GM12878 (cell line): Measurements from ENCODE around the gene SLC25A11. TPM values are rescaled to one million over a fixed set of nuclear protein-coding genes. Genes with fewer than 3 reads are reported as not detected.

Source experiments
- ATAC-seq: fragments of 200-7000 bp; cut with Tn5 transposase; 3 replicates; pipeline ENCODE4 v1.9.1; 2020; ENCODE audit warnings: mild to moderate bottlenecking, moderate library complexity
- BruUV-seq: library from RNA; stranded (reverse); fragments of 400-500 nt; replicated peaks from 2 replicates; lab custom pipeline; 2021; lab: Mats Ljungman, UMichigan
- CTCF ChIA-PET: fragments of 300-600 bp; sonication (Branson Sonifier 250); formaldehyde crosslinking; extraction: SDS; loops from one replicate; lab custom pipeline; 2021; ENCODE audit warnings: inconsistent platforms; lab: Yijun Ruan, JAX
- POLR2A ChIA-PET: fragments of 350-600 bp; formaldehyde crosslinking; extraction: SDS; loops from one replicate; lab custom pipeline; 2021; ENCODE audit warnings: inconsistent platforms; lab: Charles Lee
- RAD21 ChIA-PET: fragments of 300-600 bp; sonication (Branson Sonifier 250); formaldehyde crosslinking; loops from one replicate; lab custom pipeline; 2023; ENCODE audit warnings: antibody characterized with exemption; ENCODE audit not compliant: unreplicated experiment; lab: Charles Lee
- SMC1A ChIA-PET: fragments of 300-600 bp; sonication (Branson Sonifier 250); formaldehyde crosslinking; loops from one replicate; lab custom pipeline; 2023; ENCODE audit not compliant: unreplicated experiment, uncharacterized antibody; lab: Charles Lee
- DNase-seq: peaks from one replicate; pipeline ENCODE4 v3.0.0-alpha.2; 2011; ENCODE audit warnings: low read depth, low spot score
- FAIRE-seq: peaks from 3 replicates; lab custom pipeline; 2011; peaks lifted over from hg19 to GRCh38; lab: Jason Lieb, UNC
- H2AFZ ChIP-seq: 2 replicates; pipeline ENCODE4 v1.6.0; 2011; ENCODE audit warnings: low read depth, low read length, control low read depth; ENCODE audit not compliant: control insufficient read depth
- H3K27ac ChIP-seq: 2 replicates; pipeline ENCODE4 v1.5.1; 2011; ENCODE audit warnings: control low read depth; ENCODE audit not compliant: control insufficient read depth, insufficient read depth
- H3K27me3 ChIP-seq, 2 experiments: replicated peaks in 1 of 2; 2 replicates each; pipeline versions ENCODE4 v1.6.0 to v1.6.1; 2011; ENCODE audit warnings: low read length in 1 of 2; ENCODE audit not compliant: control insufficient read depth in 2 of 2, insufficient read depth in 2 of 2
- H3K36me3 ChIP-seq, 2 experiments: 2 replicates each; pipeline ENCODE4 v1.5.1; 2011; ENCODE audit warnings: low read length in 1 of 2; ENCODE audit not compliant: control insufficient read depth in 2 of 2, insufficient read depth in 2 of 2
- H3K4me1 ChIP-seq: 2 replicates; pipeline ENCODE4 v1.6.1; 2011; ENCODE audit warnings: mild to moderate bottlenecking, low read length, moderate library complexity, mixed read lengths; ENCODE audit not compliant: control insufficient read depth, insufficient read depth
- H3K4me2 ChIP-seq: 2 replicates; pipeline ENCODE4 v1.6.0; 2011; ENCODE audit warnings: control low read depth; ENCODE audit not compliant: control insufficient read depth, insufficient read depth
- H3K4me3 ChIP-seq: fragments of 200-600 bp; sonication (generic); 2 replicates; pipeline ENCODE4 v1.5.1; 2016
- H3K79me2 ChIP-seq: 2 replicates; pipeline ENCODE4 v1.6.0; 2011; ENCODE audit warnings: low read length; ENCODE audit not compliant: control insufficient read depth, insufficient read depth
- H3K9ac ChIP-seq: 2 replicates; pipeline ENCODE4 v1.8.0; 2011; ENCODE audit warnings: low read length, control low read depth, mixed read lengths; ENCODE audit not compliant: control insufficient read depth, insufficient read depth
- H3K9me3 ChIP-seq: replicated peaks from 3 replicates; pipeline ENCODE4 v1.5.1; 2011; ENCODE audit warnings: mild to moderate bottlenecking, low read length; ENCODE audit not compliant: control insufficient read depth, insufficient read depth
- H4K20me1 ChIP-seq: 2 replicates; pipeline ENCODE4 v1.6.0; 2011; ENCODE audit not compliant: control insufficient read depth, insufficient read depth
- BHLHE40 ChIP-seq, 2 experiments: fragments of 450-650 bp in 1 of 2; IDR thresholded peaks; 2 replicates each; pipeline ENCODE4 v1.6.1; 2011 to 2017; ENCODE audit warnings: low read depth in 2 of 2, borderline replicate concordance in 1 of 2, improper control_type of control experiment in 1 of 2, low read length in 1 of 2, mild to moderate bottlenecking in 1 of 2
- FOXK2 ChIP-seq: fragments of 450-650 bp; IDR thresholded peaks from 2 replicates; pipeline ENCODE4 v1.6.1; 2017; ENCODE audit warnings: mild to moderate bottlenecking, moderate library complexity
- NBN ChIP-seq: fragments of 450-650 bp; IDR thresholded peaks from 2 replicates; pipeline ENCODE4 v1.6.1; 2016
- POLR2A ChIP-seq: IDR thresholded peaks from 2 replicates; pipeline ENCODE4 v1.6.1; 2011; ENCODE audit warnings: low read depth, mild to moderate bottlenecking, low read length
- WGBS: methylation state at CpG from one replicate; pipeline ENCODE4 v1.1.6; 2016; ENCODE audit warnings: low lambda C conversion rate; ENCODE audit not compliant: insufficient replicate concordance, insufficient coverage; ENCODE audit errors: missing lambda C conversion rate; 5-methylcytosine and 5-hydroxymethylcytosine counted together
- in situ Hi-C: fragments of 300-500 bp; cut with MboI; formaldehyde crosslinking; loops from 9 replicates; pipeline ENCODE4 v1.14.3; 2018; ENCODE audit warnings: mixed read lengths
- intact Hi-C: fragments of 100-400 bp; cut with micrococcal nuclease; formaldehyde crosslinking; loops from one replicate; pipeline ENCODE4 v1.14.2; 2022; ENCODE audit not compliant: unreplicated experiment
- polyA plus RNA-seq, 11 experiments: library from polyadenylated mRNA; depleted of rRNA in 4 of 11; unstranded in 6 of 11; stranded (reverse) in 5 of 11; fragments of >200 nt; fragmentation: Nextera tagmentation in 4 of 11; fragmentation: Illumina TruSeq in 1 of 11; extraction: Ambion mirVana in 4 of 11; extraction: Trizol in 1 of 11; gene quantifications; 1 replicate in 1 of 11; 2 replicates in 10 of 11; pipeline versions ENCODE4 v1.2.1 to v1.2.3, GENCODE V29; 2011 to 2016; ENCODE audit warnings: inconsistent platforms in 2 of 11, missing spikeins in 2 of 11, low read depth in 1 of 11
- total RNA-seq, 4 experiments: library from RNA; depleted of rRNA in 3 of 4; stranded (reverse); fragments of >200 nt in 3 of 4; fragmentation: Illumina TruSeq in 1 of 4; extraction: Trizol in 1 of 4; gene quantifications; 2 replicates each; pipeline versions ENCODE4 v1.2.1 to v1.2.3, GENCODE V29; 2013 to 2021
- TF ChIP-seq, protein P1 (sequence below): IDR thresholded peaks from 2 replicates; pipeline ENCODE4 v1.6.1; 2012; ENCODE audit warnings: low read depth, low read length, improper control_type of control experiment
- TF ChIP-seq, protein P2 (sequence below): fragments of 450-650 bp; formaldehyde crosslinking; IDR thresholded peaks from 2 replicates; pipeline ENCODE4 v1.4.0; 2022; ENCODE audit warnings: mild to moderate bottlenecking, moderate library complexity
- TF ChIP-seq, protein P3 (sequence below): fragments of 150-350 bp; IDR thresholded peaks from 2 replicates; pipeline ENCODE4 v1.6.1; 2014; ENCODE audit warnings: mild to moderate bottlenecking, low read depth, low read length

Gene SLC25A11
- total and polyA plus RNA-seq, 10 of the 15 experiments (the other 5 are each of a cell fraction or from before 2014, with no cell fraction given): 5.8 to 142 (median 65.0) TPM

DNA sequence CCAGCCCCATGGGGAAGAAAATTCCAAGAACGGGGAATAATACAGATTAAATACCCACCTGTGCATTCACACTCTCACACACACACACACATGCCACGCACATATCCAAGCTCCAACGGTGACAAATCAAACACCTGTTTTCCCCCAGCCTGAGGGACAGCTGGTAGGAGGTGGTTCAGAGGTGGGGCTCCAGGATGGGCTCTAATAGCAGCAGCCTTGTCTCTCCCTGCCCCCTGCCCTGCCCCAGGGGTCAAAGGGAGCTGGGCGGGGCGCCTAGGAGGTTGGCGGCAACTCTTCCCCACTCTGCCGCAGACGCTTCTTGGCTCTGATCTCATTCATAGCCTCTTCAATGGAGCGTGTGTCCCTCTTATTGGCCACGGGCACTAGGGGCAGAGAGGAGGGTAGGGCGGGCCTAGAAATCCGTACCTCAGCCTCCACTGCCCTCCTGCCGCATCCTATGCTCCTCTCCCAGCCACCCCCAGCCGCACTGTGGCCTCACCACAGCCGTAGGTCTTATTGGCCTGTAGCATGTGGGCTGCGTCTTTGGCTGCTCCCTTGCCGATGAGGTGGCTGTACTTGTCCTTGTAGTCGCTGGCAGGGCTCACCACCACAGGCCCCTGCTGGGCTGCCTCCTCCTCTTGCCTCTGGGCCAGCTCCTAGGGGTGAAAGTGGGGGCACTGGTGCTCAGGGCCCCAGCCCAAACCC lies 19.6 kb upstream of the SLC25A11 start:
- peaks cover 4 to 8% of the 10 kb centered on the region in 2 experiments for H3K36me3 ChIP-seq
- intact Hi-C loops: no loop called here
- BruUV-seq: TSS peak; percentile 83
- H3K9me3 ChIP-seq: no peaks in the 10 kb centered on the region
- in situ Hi-C loops: no loop called here
- H3K4me2 ChIP-seq: no peak overlapping the region
- ChIA-PET SMC1A (no interaction called here), CTCF (no interaction called here), POLR2A (interaction anchor here (1.1 kb wide), 1 partner anchor 8 kb away, joined by 5 read pairs; the partner anchor contains the start of gene ENO3), RAD21 (no interaction called here)
- no peaks in the 10 kb centered on the region for H3K27me3 ChIP-seq
- no peak overlapping the region for H3K9ac ChIP-seq
- H3K4me3 ChIP-seq: no peak overlapping the region
- no peak for DNase-seq
- H2AFZ ChIP-seq: no peak overlapping the region
- FAIRE-seq: no peak
- H3K4me1 ChIP-seq: no peaks in the 10 kb centered on the region
- WGBS: 94% methylated on average over 18 of the region's 18 CpGs
- no peaks in the 10 kb centered on the region for H4K20me1 ChIP-seq
- TF ChIP-seq BHLHE40 (IDR thresholded peaks at IDR 0.05; ENCODE audit: borderline replicate concordance in 1 of 2, low read depth in 2 of 2, low read length in 1 of 2) (no peak), FOXK2 (no peak), POLR2A (0 out of 2 replicates have a peak, but pooled peaks have one; percentile 15)
- H3K27ac ChIP-seq: no peak overlapping the region
- ATAC-seq: no peak
- H3K79me2 ChIP-seq: no peaks in the 10 kb centered on the region

GRCh38 chr17:4958102-4958501 lies 18.3 kb upstream of the SLC25A11 start:
- no peak overlapping the region for H3K4me2 ChIP-seq
- DNase-seq (no peak), ATAC-seq (no peak), FAIRE-seq (no peak)
- H3K27ac ChIP-seq: no peak overlapping the region
- ChIA-PET POLR2A (interaction anchor here (0.6 to 1.2 kb wide), 2 partner anchors 8 to 101 kb away, joined by 4 to 5 read pairs; no protein-coding TSS in a partner anchor), CTCF (interaction anchor here (3.0 to 3.8 kb wide), 2 partner anchors 9 to 49 kb away, joined by 16 to 21 read pairs; partner anchors contain the start of gene SPAG7), SMC1A (interaction anchor here (0.6 to 1.6 kb wide), 2 partner anchors 48 to 350 kb away, joined by 3 read pairs; no protein-coding TSS in a partner anchor), RAD21 (interaction anchor here (1.1 kb wide), 1 partner anchor 9 kb away, joined by 3 read pairs; the partner anchor contains the start of gene SPAG7)
- H3K4me3 ChIP-seq: no peak overlapping the region
- H4K20me1 ChIP-seq: no peaks in the 10 kb centered on the region
- H2AFZ ChIP-seq: no peak overlapping the region
- no TSS peak for BruUV-seq
- H3K9me3 ChIP-seq: no peaks in the 10 kb centered on the region
- no peak overlapping the region for H3K9ac ChIP-seq
- in situ Hi-C loops (no loop called here), intact Hi-C loops (no loop called here)
- peaks cover 4 to 8% of the 10 kb centered on the region in 2 experiments for H3K36me3 ChIP-seq
- H3K79me2 ChIP-seq: no peaks in the 10 kb centered on the region
- 52% methylated on average over 3 of the region's 3 CpGs for WGBS
- H3K4me1 ChIP-seq: no peaks in the 10 kb centered on the region
- no peaks in the 10 kb centered on the region for H3K27me3 ChIP-seq
- TF ChIP-seq, protein P1, sequence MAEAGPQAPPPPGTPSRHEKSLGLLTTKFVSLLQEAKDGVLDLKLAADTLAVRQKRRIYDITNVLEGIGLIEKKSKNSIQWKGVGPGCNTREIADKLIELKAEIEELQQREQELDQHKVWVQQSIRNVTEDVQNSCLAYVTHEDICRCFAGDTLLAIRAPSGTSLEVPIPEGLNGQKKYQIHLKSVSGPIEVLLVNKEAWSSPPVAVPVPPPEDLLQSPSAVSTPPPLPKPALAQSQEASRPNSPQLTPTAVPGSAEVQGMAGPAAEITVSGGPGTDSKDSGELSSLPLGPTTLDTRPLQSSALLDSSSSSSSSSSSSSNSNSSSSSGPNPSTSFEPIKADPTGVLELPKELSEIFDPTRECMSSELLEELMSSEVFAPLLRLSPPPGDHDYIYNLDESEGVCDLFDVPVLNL: no peak
- TF ChIP-seq NBN: no peak
- TF ChIP-seq, protein P2, sequence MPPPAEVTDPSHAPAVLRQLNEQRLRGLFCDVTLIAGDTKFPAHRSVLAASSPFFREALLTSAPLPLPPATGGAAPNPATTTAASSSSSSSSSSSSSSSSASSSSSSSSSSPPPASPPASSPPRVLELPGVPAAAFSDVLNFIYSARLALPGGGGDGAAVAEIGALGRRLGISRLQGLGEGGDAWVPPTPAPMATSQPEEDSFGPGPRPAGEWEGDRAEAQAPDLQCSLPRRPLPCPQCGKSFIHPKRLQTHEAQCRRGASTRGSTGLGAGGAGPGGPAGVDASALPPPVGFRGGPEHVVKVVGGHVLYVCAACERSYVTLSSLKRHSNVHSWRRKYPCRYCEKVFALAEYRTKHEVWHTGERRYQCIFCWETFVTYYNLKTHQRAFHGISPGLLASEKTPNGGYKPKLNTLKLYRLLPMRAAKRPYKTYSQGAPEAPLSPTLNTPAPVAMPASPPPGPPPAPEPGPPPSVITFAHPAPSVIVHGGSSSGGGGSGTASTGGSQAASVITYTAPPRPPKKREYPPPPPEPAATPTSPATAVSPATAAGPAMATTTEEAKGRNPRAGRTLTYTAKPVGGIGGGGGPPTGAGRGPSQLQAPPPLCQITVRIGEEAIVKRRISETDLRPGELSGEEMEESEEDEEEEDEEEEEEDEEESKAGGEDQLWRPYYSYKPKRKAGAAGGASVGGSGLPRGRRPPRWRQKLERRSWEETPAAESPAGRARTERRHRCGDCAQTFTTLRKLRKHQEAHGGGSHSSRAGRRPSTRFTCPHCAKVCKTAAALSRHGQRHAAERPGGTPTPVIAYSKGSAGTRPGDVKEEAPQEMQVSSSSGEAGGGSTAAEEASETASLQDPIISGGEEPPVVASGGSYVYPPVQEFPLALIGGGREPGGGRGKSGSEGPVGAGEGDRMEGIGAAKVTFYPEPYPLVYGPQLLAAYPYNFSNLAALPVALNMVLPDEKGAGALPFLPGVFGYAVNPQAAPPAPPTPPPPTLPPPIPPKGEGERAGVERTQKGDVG (CRISPR knock-in tag): no peak
- TF ChIP-seq, protein P3, sequence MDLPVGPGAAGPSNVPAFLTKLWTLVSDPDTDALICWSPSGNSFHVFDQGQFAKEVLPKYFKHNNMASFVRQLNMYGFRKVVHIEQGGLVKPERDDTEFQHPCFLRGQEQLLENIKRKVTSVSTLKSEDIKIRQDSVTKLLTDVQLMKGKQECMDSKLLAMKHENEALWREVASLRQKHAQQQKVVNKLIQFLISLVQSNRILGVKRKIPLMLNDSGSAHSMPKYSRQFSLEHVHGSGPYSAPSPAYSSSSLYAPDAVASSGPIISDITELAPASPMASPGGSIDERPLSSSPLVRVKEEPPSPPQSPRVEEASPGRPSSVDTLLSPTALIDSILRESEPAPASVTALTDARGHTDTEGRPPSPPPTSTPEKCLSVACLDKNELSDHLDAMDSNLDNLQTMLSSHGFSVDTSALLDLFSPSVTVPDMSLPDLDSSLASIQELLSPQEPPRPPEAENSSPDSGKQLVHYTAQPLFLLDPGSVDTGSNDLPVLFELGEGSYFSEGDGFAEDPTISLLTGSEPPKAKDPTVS: no peak
